IMR-90 (cell line): Measurements from ENCODE around the gene ABCF1. TPM values are rescaled to one million over a fixed set of nuclear protein-coding genes. Genes with fewer than 3 reads are reported as not detected.

Source experiments
- ATAC-seq: fragments of 200-7000 bp; cut with Tn5 transposase; 2 replicates; pipeline ENCODE4 v1.9.1; 2020; ENCODE audit warnings: low read depth, mild to moderate bottlenecking, moderate library complexity
- BruUV-seq: library from RNA; stranded (reverse); fragments of 400-500 nt; replicated peaks from 2 replicates; lab custom pipeline; 2021; lab: Mats Ljungman, UMichigan
- CTCF ChIA-PET: fragments of 300-600 bp; formaldehyde crosslinking; extraction: SDS; loops from one replicate; lab custom pipeline; 2021; ENCODE audit warnings: antibody characterized with exemption; lab: Yijun Ruan, JAX
- POLR2A ChIA-PET: fragments of 300-600 bp; sonication (Branson Sonifier 250); formaldehyde crosslinking; loops from one replicate; lab custom pipeline; 2022; ENCODE audit warnings: antibody characterized with exemption; ENCODE audit not compliant: unreplicated experiment; lab: Charles Lee
- DNase-seq: peaks from one replicate; pipeline ENCODE4 v3.0.0; 2013
- H2AFZ ChIP-seq: replicated peaks from 2 replicates; pipeline ENCODE3; 2013; ENCODE audit warnings: low read length, mild to moderate bottlenecking; ENCODE audit not compliant: poor library complexity
- H2AK5ac ChIP-seq: 2 replicates; pipeline ENCODE4 v1.6.1; 2013; ENCODE audit warnings: low read depth, low read length, inconsistent platforms
- H2AK9ac ChIP-seq: replicated peaks from 2 replicates; pipeline ENCODE3; 2013; ENCODE audit warnings: mild to moderate bottlenecking, low read depth, low read length, moderate library complexity; ENCODE audit not compliant: poor library complexity
- H2BK120ac ChIP-seq: 2 replicates; pipeline ENCODE4 v1.6.1; 2013; ENCODE audit warnings: low read depth, low read length, inconsistent platforms
- H2BK15ac ChIP-seq: 3 replicates; pipeline ENCODE4 v1.6.1; 2013; ENCODE audit warnings: low read depth, low read length, inconsistent platforms
- H2BK20ac ChIP-seq: 2 replicates; pipeline ENCODE4 v1.6.1; 2013; ENCODE audit warnings: low read depth, mild to moderate bottlenecking, inconsistent platforms, low read length, moderate library complexity
- H2BK5ac ChIP-seq: 2 replicates; pipeline ENCODE4 v1.6.1; 2013; ENCODE audit warnings: mild to moderate bottlenecking, low read depth, low read length, inconsistent platforms; ENCODE audit not compliant: poor library complexity, severe bottlenecking
- H3K14ac ChIP-seq: replicated peaks from 2 replicates; pipeline ENCODE4 v1.6.1; 2013; ENCODE audit warnings: low read depth, low read length, inconsistent platforms
- H3K18ac ChIP-seq: 2 replicates; pipeline ENCODE4 v1.6.1; 2013; ENCODE audit warnings: low read depth, low read length, control low read depth
- H3K23ac ChIP-seq: 2 replicates; pipeline ENCODE4 v1.6.1; 2013; ENCODE audit warnings: low read depth, low read length, inconsistent platforms
- H3K27ac ChIP-seq: 2 replicates; pipeline ENCODE4 v1.5.1; 2013; ENCODE audit warnings: mild to moderate bottlenecking, control low read depth, low read length; ENCODE audit not compliant: insufficient read depth
- H3K27me3 ChIP-seq: 2 replicates; pipeline ENCODE4 v1.6.1; 2013; ENCODE audit warnings: low read length; ENCODE audit not compliant: control insufficient read depth, insufficient read depth
- H3K36me3 ChIP-seq: 2 replicates; pipeline ENCODE4 v1.6.1; 2013; ENCODE audit warnings: low read length, mixed read lengths; ENCODE audit not compliant: control insufficient read depth, insufficient read depth
- H3K4ac ChIP-seq: 2 replicates; pipeline ENCODE4 v1.6.1; 2013; ENCODE audit warnings: low read depth, low read length, inconsistent platforms
- H3K4me1 ChIP-seq: 2 replicates; pipeline ENCODE4 v1.6.1; 2013; ENCODE audit warnings: low read length, mixed read lengths; ENCODE audit not compliant: control insufficient read depth, insufficient read depth
- H3K4me2 ChIP-seq: 2 replicates; pipeline ENCODE4 v1.6.1; 2013; ENCODE audit warnings: low read depth, mild to moderate bottlenecking, control low read depth, low read length, moderate library complexity
- H3K4me3 ChIP-seq: 2 replicates; pipeline ENCODE4 v1.5.1; 2013; ENCODE audit warnings: low read depth, mild to moderate bottlenecking, control low read depth, low read length, moderate library complexity; ENCODE audit not compliant: insufficient read depth
- H3K56ac ChIP-seq: 2 replicates; pipeline ENCODE4 v1.6.1; 2013; ENCODE audit warnings: low read length, inconsistent platforms; ENCODE audit not compliant: insufficient read depth; ENCODE audit errors: extremely low read depth
- H3K79me1 ChIP-seq, 2 experiments: 2 replicates each; pipeline ENCODE4 v1.6.1; 2013; ENCODE audit warnings: low read length in 2 of 2, inconsistent platforms in 1 of 2, low read depth in 1 of 2
- H3K9ac ChIP-seq: 2 replicates; pipeline ENCODE4 v1.6.1; 2013; ENCODE audit warnings: low read depth, low read length, control low read depth
- H3K9me1 ChIP-seq: 2 replicates; pipeline ENCODE4 v1.6.1; 2013; ENCODE audit warnings: low read length, inconsistent platforms; ENCODE audit not compliant: insufficient read depth
- H3K9me3 ChIP-seq: 2 replicates; pipeline ENCODE4 v1.6.1; 2013; ENCODE audit warnings: low read length; ENCODE audit not compliant: control insufficient read depth, insufficient read depth
- H4K20me1 ChIP-seq: 2 replicates; pipeline ENCODE4 v1.6.1; 2013; ENCODE audit warnings: low read length, inconsistent platforms; ENCODE audit not compliant: insufficient read depth
- H4K5ac ChIP-seq: 2 replicates; pipeline ENCODE4 v1.6.1; 2013; ENCODE audit warnings: mild to moderate bottlenecking, low read depth, low read length, control low read depth
- H4K8ac ChIP-seq, 2 experiments: 2 replicates each; pipeline ENCODE4 v1.6.1; 2013; ENCODE audit warnings: low read depth in 2 of 2, low read length in 2 of 2, control low read depth in 1 of 2, inconsistent platforms in 1 of 2
- H4K91ac ChIP-seq: 2 replicates; pipeline ENCODE4 v1.6.1; 2013; ENCODE audit warnings: low read depth, low read length, inconsistent platforms; ENCODE audit not compliant: insufficient read depth
- MAZ ChIP-seq: IDR thresholded peaks from 2 replicates; pipeline ENCODE4 v1.6.1; 2012; ENCODE audit warnings: low read depth, mild to moderate bottlenecking, low read length, improper control_type of control experiment, moderate library complexity, borderline replicate concordance
- POLR2A ChIP-seq: IDR thresholded peaks from 2 replicates; pipeline ENCODE4 v1.6.1; 2012; ENCODE audit warnings: mild to moderate bottlenecking, low read depth, low read length
- SMC3 ChIP-seq: fragments of 150-350 bp; IDR thresholded peaks from 2 replicates; pipeline ENCODE4 v1.6.1; 2016; ENCODE audit warnings: low read depth, mild to moderate bottlenecking, antibody characterized with exemption, low read length, moderate library complexity
- dilution Hi-C: fragments of 300-500 bp; cut with HindIII; formaldehyde crosslinking; loops from one replicate; pipeline ENCODE4 v1.14.3; 2018; ENCODE audit warnings: low sequenced_read_pairs; ENCODE audit not compliant: unreplicated experiment
- in situ Hi-C: fragments of 300-500 bp; cut with MboI; formaldehyde crosslinking; loops from 3 replicates; pipeline ENCODE4 v1.14.3; 2019; ENCODE audit warnings: low sequenced_read_pairs, inconsistent platforms, mixed read lengths
- intact Hi-C: fragments of 100-400 bp; cut with micrococcal nuclease; formaldehyde crosslinking; loops from 2 replicates; pipeline ENCODE4 v1.10.0; 2022
- polyA plus RNA-seq, 3 experiments: library from polyadenylated mRNA; depleted of rRNA; stranded (reverse); fragments of >200 nt; gene quantifications; 2 replicates each; pipeline ENCODE4 v1.2.3, GENCODE V29; 2012; ENCODE audit warnings: low replicate concordance in 1 of 3
- total RNA-seq: library from RNA; depleted of rRNA; stranded (reverse); fragments of >200 nt; gene quantifications from 2 replicates; pipeline ENCODE4 v1.2.3, GENCODE V29; 2012

Gene ABCF1
- total and polyA plus RNA-seq, 2 of the 4 experiments (the other 2 are of a cell fraction), result 39.1 to 48.6 TPM

DNA sequence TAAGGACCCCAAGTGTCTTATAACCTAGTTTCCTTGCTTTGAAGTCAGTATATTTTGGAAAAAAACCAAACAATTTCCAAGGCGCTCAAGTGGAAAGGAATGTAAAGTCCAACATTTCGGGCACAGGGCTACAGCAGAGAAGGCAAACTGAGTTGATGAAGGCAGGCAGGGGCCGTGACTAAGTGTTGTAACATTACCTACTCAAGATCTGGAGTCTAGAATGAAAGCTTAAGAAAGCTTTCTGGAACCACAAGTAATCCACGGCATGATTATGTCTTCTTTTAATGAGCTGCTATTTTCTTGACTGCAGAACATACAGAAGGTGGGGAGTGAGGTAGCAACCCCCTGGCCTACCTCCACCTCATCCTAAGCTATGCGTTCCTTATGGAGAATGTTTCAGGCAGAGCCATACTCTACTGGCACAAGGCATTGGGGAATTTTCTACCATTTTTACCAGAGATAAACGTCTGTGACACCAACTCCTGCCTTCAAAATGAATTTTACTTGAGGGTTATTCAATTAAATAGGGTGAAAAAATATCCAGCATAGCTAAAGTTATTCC is 41.5 kb downstream of the ABCF1 start (continued):
- TF ChIP-seq MAZ, result no peak

- Histone ChIP-seq H3K9me1 (peaks cover 10% of the 10 kb centered on the region), H3K27me3 (no peaks in the 10 kb centered on the region), H4K8ac (no peak overlapping the region), H4K20me1 (peaks cover 58% of the 10 kb centered on the region), H3K4me1 (peaks cover 7% of the 10 kb centered on the region), H3K79me1 (peaks cover 42 to 66% of the 10 kb centered on the region in 2 experiments), H3K4me2 (no peak overlapping the region; the same call in 1 of the 2 replicates), H2BK5ac (no peak overlapping the region), H4K5ac (no peak overlapping the region), H2AK9ac (no peak overlapping the region), H2BK15ac (no peak overlapping the region), H2AK5ac (no peak overlapping the region), H4K91ac (no peak overlapping the region), H3K4me3 (no peak overlapping the region), H2BK120ac (no peak overlapping the region), H3K23ac (peak overlapping the region; percentile 13), H3K4ac (no peak overlapping the region), H3K36me3 (peaks cover 29% of the 10 kb centered on the region), H3K9me3 (no peaks in the 10 kb centered on the region), H3K9ac (no peak overlapping the region), H3K18ac (no peak overlapping the region), H3K27ac (no peak overlapping the region), H2AFZ (no peak overlapping the region), H3K14ac (no peak overlapping the region; the same call in 1 of the 2 replicates), H2BK20ac (no peak overlapping the region), H3K56ac (no peak overlapping the region; the same call in 1 of the 2 replicates)
- BruUV-seq, result no TSS peak
- CTCF ChIA-PET, result interaction anchor here (1.8 kb wide), 1 partner anchor 13 kb away, joined by 6 read pairs; no protein-coding TSS in a partner anchor
- TF ChIP-seq SMC3 (no peak), POLR2A (0 out of 2 replicates have a peak, but pooled peaks have one; percentile 18)
- dilution Hi-C loops, result no loop called here
- DNase-seq (peak; percentile 52), ATAC-seq (no peak)
- in situ Hi-C loops, result no loop called here
- POLR2A ChIA-PET, result interaction anchor here (0.6 to 2.2 kb wide), 6 partner anchors 9 to 110 kb away, joined by 3 to 14 read pairs (median 3); partner anchors contain the start of gene DHX16
- intact Hi-C loops, result no loop called here
Observed at GRCh38 chr6:30613251-30614043, 42.2 kb downstream of the ABCF1 start.
